ENCODE measurements around the gene MFN2.

- TF ChIP-seq SMC3 (conservative IDR thresholded peaks at IDR 0.05; ENCODE audit: poor library complexity): no peak
- TF ChIP-seq CTCF (IDR thresholded peaks at IDR 0.05; ENCODE audit: poor library complexity, severe bottlenecking): no peak
- TF ChIP-seq TAF1 (IDR thresholded peaks at IDR 0.05; ENCODE audit: low read depth): no peak
- no peak for TF ChIP-seq EZH2 (IDR thresholded peaks at IDR 0.05; ENCODE audit: borderline replicate concordance, insufficient read depth, low read length, poor library complexity, severe bottlenecking)
- TF ChIP-seq RAD21 (conservative IDR thresholded peaks at IDR 0.05): no peak
- no peak for TF ChIP-seq POLR2AphosphoS5 (IDR thresholded peaks at IDR 0.05)
Observed at GRCh38 chr1:11935057-11935412, 45.2 kb upstream of the MFN2 start.

All from neural cell (in vitro differentiated cells).